GM23338 (cell line): ENCODE results near the gene NEK6. TPM values are rescaled to one million over a fixed set of nuclear protein-coding genes. Genes with fewer than 3 reads are reported as not detected.

Experiments used
- CREB1 ChIP-seq: fragments of 250-450 bp; sonication (Bioruptor Pico); IDR thresholded peaks from 2 replicates; pipeline ENCODE4 v1.5.0; 2020; ENCODE audit warnings: low read depth, mild to moderate bottlenecking, moderate library complexity
- EZH2 ChIP-seq: fragments of 200-600 bp; sonication (generic); IDR thresholded peaks from one replicate; pipeline ENCODE4 v1.8.0; 2017; ENCODE audit warnings: antibody characterized with exemption, mild to moderate bottlenecking, low read depth; ENCODE audit not compliant: unreplicated experiment
- EZH2phosphoT487 ChIP-seq: fragments of 200-600 bp; sonication (generic); IDR thresholded peaks from one replicate; pipeline ENCODE4 v1.8.1; 2018; ENCODE audit warnings: antibody characterized with exemption; ENCODE audit not compliant: unreplicated experiment
- JUNB ChIP-seq: IDR thresholded peaks from one replicate; pipeline ENCODE4 v1.6.1; 2016; ENCODE audit warnings: antibody characterized with exemption; ENCODE audit not compliant: unreplicated experiment
- NANOG ChIP-seq: IDR thresholded peaks from 2 replicates; pipeline ENCODE4 v1.6.1; 2016; ENCODE audit warnings: antibody characterized with exemption, borderline replicate concordance
- POLR2AphosphoS5 ChIP-seq: IDR thresholded peaks from 2 replicates; pipeline ENCODE4 v1.6.1; 2016; ENCODE audit warnings: antibody characterized with exemption, low read depth
- ZNF114 ChIP-seq: fragments of 250-450 bp; sonication (Bioruptor Pico); IDR thresholded peaks from 2 replicates; pipeline ENCODE4 v1.5.0; 2020; ENCODE audit warnings: mild to moderate bottlenecking, moderate library complexity
- ZNF331 ChIP-seq: fragments of 250-450 bp; sonication (Bioruptor Pico); IDR thresholded peaks from 2 replicates; pipeline ENCODE4 v1.5.0; 2020; ENCODE audit warnings: low read depth, mild to moderate bottlenecking, moderate library complexity
- ZNF462 ChIP-seq: fragments of 250-450 bp; sonication (Bioruptor Pico); IDR thresholded peaks from 2 replicates; pipeline ENCODE4 v1.5.0; 2020; ENCODE audit warnings: mild to moderate bottlenecking, moderate library complexity
- polyA plus RNA-seq: library from polyadenylated mRNA; unstranded; fragments of >200 nt; fragmentation: Nextera tagmentation; extraction: Ambion mirVana; gene quantifications from 2 replicates; pipeline ENCODE4 v1.2.1, GENCODE V29; 2016
- total RNA-seq: library from RNA; depleted of rRNA; stranded (reverse); fragments of >200 nt; shearing (Covaris generic); gene quantifications from 2 replicates; pipeline ENCODE4 v1.2.3, GENCODE V29; 2014

NEK6 gene
- total and polyA plus RNA-seq, 2 experiments from 2014 or later, result 8.1 to 11.2 TPM

- TF ChIP-seq ZNF462 (CRISPR knock-in tag), result no peak
- TF ChIP-seq ZNF331, result no peak
- TF ChIP-seq EZH2phosphoT487, result no peak
- TF ChIP-seq CREB1 (CRISPR knock-in tag), result no peak
- no peak for TF ChIP-seq ZNF114 (CRISPR knock-in tag)
- TF ChIP-seq JUNB, result no peak
- TF ChIP-seq POLR2AphosphoS5, result no peak
- TF ChIP-seq EZH2, result no peak
- no peak for TF ChIP-seq NANOG
Observed at GRCh38 chr9:124389146-124389939, 131.6 kb downstream of the NEK6 start (continued).
